Activated gamma-delta T cell treated with anti-CD3 and anti-CD28 coated beads, Interleukin-2, amount 50 U/mL, for 16 hours (primary cell): ENCODE measurements around the gene STOX1.
"Not testable (repeated sequence)": the region's sequence is repeated elsewhere in the genome, so short reads cannot be mapped to it uniquely, and the experiment has no call there.

Experiments used
- DNase-seq: peaks from one replicate; pipeline ENCODE4 v3.0.0-alpha.2; 2020; ENCODE audit warnings: low read depth

STOX1 gene

DNA sequence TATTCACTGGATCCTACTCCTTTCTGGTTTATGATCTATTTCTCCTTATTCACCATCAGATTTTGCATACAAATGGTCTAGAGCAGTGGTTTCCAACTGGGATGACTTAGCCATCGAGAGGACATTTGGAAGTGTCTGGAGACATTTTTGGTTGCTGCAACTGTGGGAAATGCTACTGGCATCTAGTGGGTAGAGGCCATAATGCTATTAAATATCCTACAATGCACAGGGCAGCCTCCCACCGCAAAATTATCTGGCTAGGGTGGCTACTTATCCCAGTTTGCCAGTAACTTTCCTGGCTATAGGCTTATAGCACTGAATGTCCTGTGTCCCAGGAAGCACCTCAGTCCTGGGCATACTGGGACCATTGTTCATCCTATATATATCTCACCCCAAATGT is 52.3 kb downstream of the STOX1 start:
- no peak for DNase-seq

DNA sequence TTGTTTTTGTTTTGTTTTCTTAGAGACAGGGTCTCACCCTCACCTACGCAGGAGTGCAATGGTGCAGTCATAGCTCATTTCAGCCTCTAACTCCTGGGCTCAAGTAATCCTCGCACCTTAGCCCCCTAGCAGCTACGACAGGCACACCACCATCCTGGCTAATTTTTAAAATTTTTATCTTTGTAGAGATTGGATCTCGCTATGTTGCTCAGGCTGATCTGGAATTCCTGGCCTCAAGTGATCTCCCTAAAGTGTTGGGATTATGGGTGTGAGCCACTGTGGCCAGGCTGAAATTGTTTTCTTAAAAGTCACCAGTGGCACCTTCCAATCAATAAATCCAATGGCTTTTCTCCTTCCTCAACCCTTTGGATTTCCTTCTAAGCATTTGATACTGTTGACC is 52.9 kb downstream of the STOX1 start:
- no peak for DNase-seq

GRCh38 chr10:68895041-68895440 is 67.7 kb downstream of the STOX1 start:
- DNase-seq = no peak

DNA sequence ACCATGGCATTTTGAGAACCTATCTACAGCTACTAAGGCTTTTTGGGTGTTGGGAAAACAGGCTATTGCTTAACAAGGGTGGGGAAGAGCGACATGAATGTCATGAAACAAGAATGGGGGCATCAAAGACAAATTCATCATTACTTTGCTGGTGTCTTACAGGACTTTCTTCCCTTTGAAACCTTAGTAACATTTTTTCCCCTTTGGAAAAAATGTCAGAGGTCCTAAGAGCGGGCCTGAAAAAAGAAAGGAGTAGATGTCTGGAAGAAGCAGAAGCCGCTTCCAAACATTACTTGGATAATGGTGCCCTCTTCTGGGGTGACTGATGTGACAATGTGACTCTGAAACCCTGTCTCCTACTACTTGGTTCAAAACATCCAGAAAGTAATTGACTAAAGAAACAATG is 70.0 kb downstream of the STOX1 start:
- peak; percentile 5 for DNase-seq

GRCh38 chr10:68899186-68899745 is 71.9 kb downstream of the STOX1 start:
- no peak for DNase-seq

DNA sequence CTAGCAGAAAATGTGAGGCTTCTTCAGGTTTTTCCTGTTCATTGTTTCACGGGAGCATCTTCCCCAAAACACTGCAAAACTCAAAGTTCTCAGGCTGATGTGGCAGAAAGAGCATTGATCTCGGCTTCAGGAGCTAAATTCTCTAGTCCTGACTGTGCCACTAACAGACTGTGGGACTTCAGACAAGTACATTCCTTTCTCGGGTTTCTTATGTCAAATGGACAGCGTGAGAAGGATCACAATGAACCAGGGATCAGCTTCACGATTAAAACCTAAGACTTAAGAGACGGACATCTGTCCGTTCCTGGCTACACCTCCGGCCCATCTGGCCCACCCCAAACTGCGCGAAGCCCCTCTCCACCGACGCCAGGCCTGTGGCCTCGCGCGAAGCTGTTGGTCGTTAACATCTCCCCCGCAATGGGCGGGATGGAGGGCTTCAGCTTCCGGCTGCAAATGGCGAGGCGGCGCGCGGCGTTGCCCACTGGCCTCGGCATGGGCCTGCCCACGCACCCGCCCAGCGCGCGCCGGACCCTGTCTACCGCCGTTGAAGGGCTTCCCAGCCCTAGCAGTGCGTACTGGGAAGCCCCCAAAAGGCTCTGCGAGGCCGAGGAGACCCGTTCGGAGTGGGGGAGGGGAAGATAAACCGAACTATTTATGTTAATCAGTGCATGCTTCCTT is 73.2 kb downstream of the STOX1 start:
- DNase-seq = no peak

GRCh38 chr10:68901105-68901927 is 74.0 kb downstream of the STOX1 start, which contains the start of gene DDX50:
Gene DDX50 (plus strand): TSS chr10:68901315. CDS start chr10:68901385, 70 bp downstream.
- peak; percentile 93 for DNase-seq

- no peak for DNase-seq
Observed at GRCh38 chr10:68902382-68902781, 75.1 kb downstream of the STOX1 start.

DNA sequence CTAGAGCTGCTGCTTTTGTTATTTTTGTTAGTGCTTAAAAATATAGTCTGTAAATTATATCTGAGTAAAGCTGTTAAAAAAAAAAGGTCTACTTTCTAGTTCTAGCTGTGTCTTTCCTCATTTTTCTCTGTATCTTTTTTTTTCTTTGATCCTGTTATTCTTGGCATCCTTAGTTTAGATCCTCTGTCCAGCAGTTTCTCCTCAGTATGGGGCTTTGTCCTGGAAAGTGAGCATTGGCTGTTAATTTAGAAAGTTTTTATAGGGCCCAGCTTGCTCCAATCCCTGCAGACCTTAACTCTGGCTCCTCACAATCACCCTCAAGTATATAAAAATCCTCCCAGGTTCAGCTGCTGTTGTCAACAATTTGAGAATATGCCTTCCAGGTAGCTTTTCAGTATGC is 97.3 kb downstream of the STOX1 start:
- no peak for DNase-seq

DNA sequence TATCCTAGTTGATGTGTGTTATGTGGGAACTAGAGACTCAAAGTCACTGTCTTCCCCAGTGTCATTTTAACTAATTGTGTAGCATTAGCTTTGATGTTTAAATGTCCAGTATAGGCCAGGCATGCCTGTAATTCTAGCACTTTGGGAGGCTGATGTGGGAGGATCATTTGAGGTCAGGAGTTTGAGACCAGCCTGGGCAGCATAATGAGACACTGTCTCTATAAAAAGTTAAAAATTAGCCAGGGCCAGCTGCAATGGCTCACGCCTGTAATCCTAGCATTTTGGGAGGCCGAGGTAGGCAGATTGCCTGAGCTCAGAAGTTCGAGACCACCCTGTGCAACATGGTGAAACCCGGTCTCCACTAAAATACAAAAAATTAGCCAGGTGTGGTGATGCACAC is 98.2 kb downstream of the STOX1 start:
- DNase-seq = no peak

GRCh38 chr10:68929157-68929556 is 101.8 kb downstream of the STOX1 start:
- DNase-seq = not testable (repeated sequence)

DNA sequence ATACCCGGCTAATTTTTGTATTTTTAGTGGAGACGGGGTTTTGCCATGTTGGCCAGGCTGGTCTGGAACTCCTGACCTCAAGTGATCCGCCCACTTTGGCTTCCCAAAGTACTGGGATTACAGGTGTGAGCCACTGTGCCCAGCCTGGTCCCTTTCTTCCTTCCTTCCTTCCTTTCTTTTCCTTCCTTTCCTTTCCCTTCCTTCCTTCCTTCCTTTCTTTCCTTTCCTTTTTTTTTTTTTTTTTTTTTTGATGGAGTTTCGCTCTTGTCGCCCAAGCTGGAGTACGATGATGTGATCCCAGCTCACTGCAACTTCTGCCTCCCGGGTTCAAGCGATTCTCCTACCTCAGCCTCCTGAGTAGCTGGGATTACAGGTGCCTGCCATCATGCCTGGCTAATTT is 102.6 kb downstream of the STOX1 start:
- DNase-seq = not testable (repeated sequence)

DNA sequence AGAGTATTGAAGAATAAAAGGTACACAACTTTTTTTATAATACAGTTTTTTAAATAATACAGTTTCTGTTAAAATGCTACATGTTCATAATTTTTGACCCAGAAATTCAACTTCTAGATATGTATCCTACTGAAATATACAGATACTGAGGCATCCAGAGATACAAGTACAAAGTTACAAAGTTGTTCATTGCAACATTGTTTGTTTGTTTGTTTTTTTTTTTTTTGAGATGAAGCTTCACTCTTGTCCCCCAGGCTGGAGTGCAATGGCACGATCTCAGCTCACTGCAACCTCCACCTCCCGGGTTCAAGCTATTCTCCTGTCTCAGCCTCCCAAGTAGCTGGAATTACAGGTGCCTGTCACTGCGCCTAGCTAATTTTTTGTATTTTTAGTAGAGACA is 105.5 kb downstream of the STOX1 start:
- not testable (repeated sequence) for DNase-seq

GRCh38 chr10:68934994-68935393 is 107.7 kb downstream of the STOX1 start:
- DNase-seq = no peak

DNA sequence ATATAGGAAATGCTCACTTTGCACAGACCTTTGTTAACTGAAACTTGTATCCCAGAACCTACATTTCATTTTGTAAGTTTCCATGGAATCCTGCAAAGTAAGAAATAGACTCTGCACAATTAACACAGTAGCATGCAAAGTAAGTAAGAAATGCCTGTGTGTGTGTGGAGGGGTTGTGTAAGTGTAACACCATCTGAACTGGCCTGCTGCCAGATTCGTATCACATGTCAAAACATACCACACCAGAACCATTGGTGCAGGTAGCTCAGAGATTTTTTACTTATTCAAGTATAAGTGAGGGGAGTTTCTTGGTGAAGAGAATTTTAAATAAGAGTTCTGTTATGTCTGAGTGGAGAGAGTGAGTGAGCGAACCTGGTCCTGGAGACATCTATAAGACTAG is 110.8 kb downstream of the STOX1 start:
- DNase-seq = no peak

GRCh38 chr10:68938884-68939283 is 111.6 kb downstream of the STOX1 start:
- no peak for DNase-seq

- not testable (repeated sequence) for DNase-seq
Observed at GRCh38 chr10:68940917-68941316, 113.6 kb downstream of the STOX1 start.
